ENCODE results near the gene KRTAP4-5.
"Not testable (repeated sequence)": the region's sequence is repeated elsewhere in the genome, so short reads cannot be mapped to it uniquely, and the experiment has no call there.

The KRTAP4-5 gene

GRCh38 chr17:41149652-41149985 is at the start of gene KRTAP4-5:
KRTAP4-5 (minus strand) TSS chr17:41149825; CDS start chr17:41149767, 58 bp downstream.
- DNase-seq: no peak

GRCh38 chr17:41196068-41196467 is 46.4 kb upstream of the KRTAP4-5 start:
- no peak for DNase-seq

DNA sequence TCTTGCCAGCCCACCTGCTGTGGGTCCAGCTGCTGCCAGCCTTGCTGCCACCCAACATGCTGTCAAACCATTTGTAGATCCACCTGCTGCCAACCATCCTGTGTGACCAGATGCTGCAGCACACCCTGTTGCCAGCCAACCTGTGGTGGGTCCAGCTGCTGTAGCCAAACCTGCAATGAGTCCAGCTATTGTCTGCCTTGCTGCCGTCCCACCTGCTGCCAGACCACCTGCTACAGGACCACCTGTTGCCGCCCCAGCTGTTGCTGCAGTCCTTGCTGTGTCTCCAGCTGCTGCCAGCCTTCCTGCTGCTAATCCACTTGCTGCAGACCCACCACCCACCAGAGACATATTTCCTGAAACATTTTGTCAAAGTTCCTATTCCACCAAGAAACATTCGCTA is 40.7 kb upstream of the KRTAP4-5 start:
- DNase-seq: no peak

DNA sequence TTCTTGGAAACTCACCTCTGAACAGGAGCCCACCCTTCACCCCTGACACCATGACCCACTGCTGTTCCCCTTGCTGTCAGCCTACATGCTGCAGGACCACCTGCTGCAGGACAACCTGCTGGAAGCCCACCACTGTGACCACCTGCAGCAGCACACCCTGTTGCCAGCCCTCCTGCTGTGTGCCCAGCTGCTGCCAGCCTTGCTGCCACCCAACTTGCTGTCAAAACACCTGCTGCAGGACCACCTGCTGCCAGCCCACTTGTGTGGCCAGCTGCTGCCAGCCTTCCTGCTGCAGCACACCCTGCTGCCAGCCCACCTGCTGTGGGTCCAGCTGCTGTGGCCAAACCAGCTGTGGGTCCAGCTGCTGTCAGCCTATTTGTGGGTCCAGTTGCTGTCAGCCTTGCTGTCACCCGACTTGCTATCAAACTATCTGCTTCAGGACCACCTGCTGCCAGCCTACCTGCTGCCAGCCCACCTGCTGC is 40.3 kb upstream of the KRTAP4-5 start, which contains the start of gene KRTAP9-1:
Gene KRTAP9-1, plus strand, starts transcription at position 51 of the 482 bp plus-strand sequence. Its CDS starts 0 bp downstream, at position 51.
- not testable (repeated sequence) for DNase-seq

- no peak for DNase-seq
These were observed 37.2 kb upstream of the KRTAP4-5 start for GRCh38 chr17:41186872-41187271.

DNA sequence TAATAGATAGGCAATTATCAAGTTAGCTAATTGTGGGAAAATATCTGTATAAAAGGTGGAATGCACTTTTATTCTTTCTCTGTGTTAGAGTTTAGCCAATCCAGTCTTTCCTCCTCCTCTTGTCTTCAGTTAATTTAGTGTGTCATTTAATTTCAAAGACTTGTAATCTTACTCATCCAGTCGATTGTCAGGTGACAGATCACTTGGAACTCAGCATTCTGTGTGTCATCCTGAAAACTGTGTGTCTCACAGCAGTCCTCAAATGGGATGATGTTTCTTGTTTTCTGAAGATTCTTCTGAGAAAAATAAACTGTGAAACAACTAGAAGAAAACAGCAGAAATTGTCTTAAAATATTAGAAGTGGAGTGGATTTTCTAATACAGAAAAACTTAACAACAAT is 35.4 kb upstream of the KRTAP4-5 start:
- DNase-seq: no peak

DNA sequence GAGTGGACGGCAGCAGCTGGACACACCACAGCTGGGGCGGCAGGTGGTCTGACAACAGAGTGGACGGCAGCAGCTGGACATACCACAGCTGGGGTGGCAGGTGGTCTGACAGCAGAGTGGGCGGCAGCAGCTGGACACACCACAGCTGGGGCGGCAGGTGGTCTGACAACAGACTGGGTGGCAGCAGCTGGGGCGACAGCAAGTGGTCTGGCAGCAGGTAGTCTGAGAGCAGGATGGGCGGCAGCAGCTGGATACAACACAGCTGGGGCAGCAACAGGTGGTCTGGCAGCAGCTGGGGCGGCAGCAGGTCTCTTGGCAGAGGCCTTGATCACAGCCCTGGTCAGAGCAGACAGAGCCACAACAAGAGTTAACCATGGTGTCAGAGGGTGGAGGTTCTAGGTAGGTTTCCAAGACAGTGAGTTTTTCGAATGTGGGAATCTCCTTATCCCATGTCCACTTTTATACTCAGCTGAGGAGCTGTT is 34.9 kb upstream of the KRTAP4-5 start, which contains the start of gene KRTAP4-1:
Gene KRTAP4-1, minus strand, starts transcription at position 432 of the 482 bp plus-strand sequence. Its CDS starts 57 bp downstream, at position 375.
- DNase-seq: no peak

GRCh38 chr17:41178843-41179616 is 29.4 kb upstream of the KRTAP4-5 start:
- DNase-seq: no peak

DNA sequence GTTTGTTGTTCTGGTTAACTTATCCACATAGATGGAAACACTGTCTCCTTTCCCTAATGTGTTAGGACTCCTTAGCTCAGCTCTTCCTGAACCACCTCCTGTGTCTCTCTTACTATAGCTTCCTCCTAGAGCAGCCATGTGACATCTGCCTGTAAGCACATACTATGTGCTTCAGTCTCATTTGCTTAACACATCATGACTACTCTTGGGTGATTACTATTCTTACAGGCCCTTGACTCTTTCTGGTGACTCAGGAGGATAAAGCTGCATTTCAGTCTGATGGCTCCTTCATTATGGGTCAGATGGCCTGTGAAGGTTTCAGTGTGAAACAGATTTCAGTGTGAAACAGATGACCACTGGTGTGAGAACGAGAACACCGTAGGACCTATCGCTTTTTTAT is 28.7 kb upstream of the KRTAP4-5 start:
- DNase-seq: no peak

- DNase-seq: no peak
These were observed 28.2 kb upstream of the KRTAP4-5 start, which contains the start of gene KRTAP4-2 for GRCh38 chr17:41177727-41178271. KRTAP4-2 (minus strand) TSS chr17:41178221; CDS start chr17:41178164, 57 bp downstream.

DNA sequence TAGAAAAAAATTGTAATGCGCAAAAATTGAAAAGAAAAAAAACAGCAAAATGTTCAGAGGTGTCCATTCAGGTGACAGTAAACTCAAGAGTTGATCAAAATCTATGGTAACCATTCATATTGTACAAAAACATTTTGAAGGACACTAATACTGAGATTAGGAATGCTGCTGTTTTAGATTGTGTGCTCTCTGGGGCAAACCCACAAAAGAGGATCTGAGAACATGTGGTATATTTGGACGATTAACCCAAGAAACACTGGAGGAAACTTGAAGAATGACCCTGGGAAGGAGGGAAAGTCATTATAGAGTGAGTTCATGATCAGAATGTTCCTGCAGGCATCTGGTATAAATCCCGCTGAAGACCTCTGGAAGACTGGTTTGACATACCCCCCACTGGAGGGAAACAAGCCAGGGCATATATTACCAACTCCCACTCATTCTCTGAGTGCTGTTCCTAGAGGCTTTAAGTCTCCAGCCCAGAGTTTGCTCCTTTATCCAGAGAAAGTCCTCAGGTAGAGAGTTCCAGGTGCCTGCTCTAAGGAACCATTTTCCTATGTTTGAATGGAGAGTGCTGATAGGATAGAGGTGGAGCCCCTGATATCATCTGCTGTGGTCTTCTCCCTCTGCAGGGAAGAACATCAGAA is 27.2 kb upstream of the KRTAP4-5 start:
- no peak for DNase-seq

DNA sequence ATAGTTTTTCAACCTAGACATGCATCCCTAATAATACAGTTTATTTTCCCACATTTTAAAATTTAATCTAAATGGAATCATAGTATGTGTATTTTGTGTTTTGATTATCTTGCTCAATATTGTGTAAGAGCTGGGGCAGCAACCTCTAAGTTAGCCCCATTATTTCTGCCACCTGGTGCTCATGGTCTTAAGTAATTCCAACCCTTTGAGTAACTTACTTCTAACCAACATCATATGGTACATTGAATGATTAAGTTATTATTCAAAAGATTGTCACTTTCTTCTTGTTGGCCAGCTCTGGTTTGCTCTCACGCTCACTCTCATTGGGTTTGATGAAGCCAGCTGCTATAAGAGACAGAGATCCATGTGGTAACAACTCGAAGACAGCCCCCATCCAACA is 22.3 kb upstream of the KRTAP4-5 start:
- DNase-seq: no peak

GRCh38 chr17:41168121-41168520 is 18.5 kb upstream of the KRTAP4-5 start, which contains the start of gene KRTAP4-3:
KRTAP4-3 (minus strand) TSS chr17:41168221; CDS start chr17:41168172, 49 bp downstream.
- DNase-seq: no peak

DNA sequence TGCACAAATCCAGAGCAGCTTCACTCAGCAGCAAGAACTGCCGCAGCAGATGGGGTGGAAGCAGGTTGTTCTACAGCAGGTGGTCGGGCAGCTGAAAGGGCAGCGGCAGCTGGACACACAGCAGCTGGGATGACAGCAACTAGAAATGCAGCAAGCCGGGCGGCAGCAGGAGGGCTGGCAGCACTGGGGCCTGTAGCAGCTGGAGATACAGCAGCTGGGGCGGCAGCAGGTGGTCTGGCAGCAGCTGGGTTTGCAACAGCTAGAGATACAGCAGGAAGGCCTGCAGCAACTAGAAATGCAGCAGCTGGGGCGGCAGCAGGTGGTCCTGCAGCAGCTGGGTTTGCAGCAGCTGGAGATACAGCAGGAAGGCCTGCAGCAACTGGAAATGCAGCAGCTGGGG is 17.9 kb upstream of the KRTAP4-5 start:
- no peak for DNase-seq

- DNase-seq: no peak
These were observed 14.2 kb upstream of the KRTAP4-5 start for GRCh38 chr17:41163828-41164227.

GRCh38 chr17:41160648-41161047 is 11.0 kb upstream of the KRTAP4-5 start, which contains the start of gene KRTAP4-4:
KRTAP4-4 (minus strand) TSS chr17:41160748; CDS start chr17:41160691, 57 bp downstream.
- no peak for DNase-seq

DNA sequence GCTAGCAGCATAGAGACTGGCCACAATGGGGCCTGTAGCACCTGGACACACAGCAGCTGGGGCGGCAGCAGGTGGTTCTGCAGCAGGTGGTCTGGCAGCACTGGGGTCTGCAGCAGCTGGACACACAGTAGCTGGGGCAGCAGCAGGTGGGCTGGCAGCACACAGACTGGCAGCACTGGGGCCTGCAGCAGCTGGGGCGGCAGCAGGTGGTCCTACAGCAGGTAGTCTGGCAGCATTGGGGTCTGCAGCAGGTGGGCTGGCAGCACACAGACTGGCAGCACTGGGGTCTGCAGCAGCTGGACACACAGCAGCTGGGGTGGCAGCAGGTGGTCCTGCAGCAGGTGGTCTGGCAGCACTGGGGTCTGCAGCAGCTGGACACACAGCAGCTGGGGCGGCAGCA is 10.6 kb upstream of the KRTAP4-5 start:
- DNase-seq: not testable (repeated sequence)

DNA sequence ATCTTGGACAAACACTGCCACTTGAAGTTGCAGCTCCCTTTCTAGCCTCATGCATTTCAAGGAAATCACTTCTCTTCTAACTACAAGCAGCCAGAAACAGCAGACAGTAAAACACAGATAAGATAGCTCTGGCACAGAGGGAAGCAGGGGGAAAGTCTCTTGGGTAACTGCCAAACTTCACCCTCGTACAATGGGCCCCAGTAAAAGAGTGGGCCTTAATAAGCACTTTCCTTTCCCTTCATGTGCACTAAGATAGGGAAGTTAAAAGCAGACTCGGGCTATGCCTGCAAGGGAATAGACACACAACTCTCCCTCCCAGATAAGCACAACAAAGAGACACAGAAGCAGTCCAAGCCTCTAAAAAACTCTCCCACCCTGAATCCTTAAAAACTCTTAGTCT is 4.2 kb upstream of the KRTAP4-5 start:
- DNase-seq: no peak

DNA sequence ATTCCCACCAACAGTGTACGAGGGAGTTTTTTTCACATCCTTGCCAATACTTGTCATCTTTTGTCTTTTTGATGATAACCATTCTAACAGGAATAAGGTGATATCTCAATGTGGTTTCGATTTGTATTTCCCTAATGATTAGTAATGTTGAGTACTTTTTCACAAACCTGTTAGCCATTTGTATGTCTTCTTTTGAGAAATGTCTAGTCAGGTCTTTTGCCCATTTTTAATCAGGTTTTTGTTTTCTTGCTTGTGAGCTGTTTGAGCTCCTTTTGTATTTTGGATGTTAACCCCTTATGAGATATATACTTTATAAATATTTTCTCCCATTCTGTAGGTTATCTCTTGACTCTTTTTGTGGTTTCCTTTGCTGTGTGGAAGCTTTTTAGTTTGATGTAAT is 1.9 kb upstream of the KRTAP4-5 start:
- no peak for DNase-seq

DNA sequence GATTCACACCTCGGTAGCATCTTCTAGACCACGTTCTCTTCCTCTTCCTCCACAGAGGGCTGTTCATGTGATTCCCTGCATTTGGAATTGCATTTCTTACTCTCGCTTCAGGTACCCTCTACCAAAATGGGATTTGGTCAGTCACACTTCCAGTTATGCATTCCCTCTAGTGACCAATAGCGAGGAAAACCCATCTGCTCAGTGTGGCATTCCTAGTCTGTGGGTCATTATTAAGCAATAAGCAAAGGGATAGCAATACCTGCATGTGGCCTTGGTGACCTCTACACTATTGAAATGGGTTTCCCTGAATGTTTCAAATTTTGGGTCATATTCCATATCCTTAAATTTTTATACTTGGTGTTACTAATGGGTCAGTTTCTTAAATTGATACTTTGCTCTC is 401 bp upstream of the KRTAP4-5 start:
- DNase-seq: no peak

GRCh38 chr17:41148971-41149651 is 514 bp downstream of the KRTAP4-5 start:
- DNase-seq: not testable (repeated sequence)

GRCh38 chr17:41147531-41148204 is 2.0 kb downstream of the KRTAP4-5 start:
- DNase-seq: no peak

All from NCI-H187 (cell line).